ENCODE data around the gene C20orf202.
"Not testable (repeated sequence)": the region's sequence is repeated elsewhere in the genome, so short reads cannot be mapped to it uniquely, and the experiment has no call there.

The C20orf202 gene

GRCh38 chr20:1247689-1248088 lies 44.4 kb downstream of the C20orf202 start:
- DNase-seq (ENCODE audit: low spot score) = no peak

- not testable (repeated sequence) for DNase-seq (ENCODE audit: low spot score)
Measured at GRCh38 chr20:1250282-1250681, 47.0 kb downstream of the C20orf202 start.

GRCh38 chr20:1252416-1252815 lies 49.2 kb downstream of the C20orf202 start:
- DNase-seq (ENCODE audit: low spot score) = no peak

GRCh38 chr20:1254254-1254653 lies 51.0 kb downstream of the C20orf202 start:
- no peak for DNase-seq (ENCODE audit: low spot score)

GRCh38 chr20:1255675-1256074 lies 52.4 kb downstream of the C20orf202 start:
- no peak for DNase-seq (ENCODE audit: low spot score)
